ENCODE results near the gene ATP2B2.

The ATP2B2 gene

DNA sequence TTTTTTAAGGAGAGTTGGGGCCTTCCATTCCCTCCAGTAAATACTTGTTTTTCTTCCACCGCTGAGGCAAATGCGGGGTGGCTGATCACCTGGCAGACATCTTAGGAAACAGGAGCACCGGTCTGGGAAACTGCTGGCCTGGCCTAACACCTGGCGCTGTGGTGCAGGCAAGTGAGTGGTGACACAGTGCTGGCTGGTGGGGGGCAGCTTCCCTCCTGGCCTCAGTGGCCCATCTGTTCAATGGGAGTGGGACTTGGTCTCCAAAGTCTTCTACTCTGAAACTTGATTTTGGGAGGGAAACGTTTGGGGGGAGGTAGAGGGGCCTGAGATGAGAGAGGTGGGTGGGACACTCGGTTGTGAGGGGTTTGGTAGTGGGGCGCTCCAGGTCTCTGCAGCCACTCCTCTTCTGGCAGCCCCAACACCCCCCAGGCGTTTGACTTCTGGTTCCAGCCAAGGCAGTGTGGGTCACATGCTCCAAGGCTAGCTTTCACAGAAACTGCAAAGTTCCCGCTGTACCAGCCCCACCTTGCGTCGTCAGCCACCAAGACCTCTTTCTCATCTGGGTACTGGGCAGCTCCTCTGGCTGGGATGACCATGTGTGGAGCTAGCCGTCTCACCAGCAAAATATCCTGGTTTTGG lies 217.3 kb downstream of the ATP2B2 start:
- TF ChIP-seq, protein P1, sequence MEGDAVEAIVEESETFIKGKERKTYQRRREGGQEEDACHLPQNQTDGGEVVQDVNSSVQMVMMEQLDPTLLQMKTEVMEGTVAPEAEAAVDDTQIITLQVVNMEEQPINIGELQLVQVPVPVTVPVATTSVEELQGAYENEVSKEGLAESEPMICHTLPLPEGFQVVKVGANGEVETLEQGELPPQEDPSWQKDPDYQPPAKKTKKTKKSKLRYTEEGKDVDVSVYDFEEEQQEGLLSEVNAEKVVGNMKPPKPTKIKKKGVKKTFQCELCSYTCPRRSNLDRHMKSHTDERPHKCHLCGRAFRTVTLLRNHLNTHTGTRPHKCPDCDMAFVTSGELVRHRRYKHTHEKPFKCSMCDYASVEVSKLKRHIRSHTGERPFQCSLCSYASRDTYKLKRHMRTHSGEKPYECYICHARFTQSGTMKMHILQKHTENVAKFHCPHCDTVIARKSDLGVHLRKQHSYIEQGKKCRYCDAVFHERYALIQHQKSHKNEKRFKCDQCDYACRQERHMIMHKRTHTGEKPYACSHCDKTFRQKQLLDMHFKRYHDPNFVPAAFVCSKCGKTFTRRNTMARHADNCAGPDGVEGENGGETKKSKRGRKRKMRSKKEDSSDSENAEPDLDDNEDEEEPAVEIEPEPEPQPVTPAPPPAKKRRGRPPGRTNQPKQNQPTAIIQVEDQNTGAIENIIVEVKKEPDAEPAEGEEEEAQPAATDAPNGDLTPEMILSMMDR (conservative IDR thresholded peaks at IDR 0.05): no peak
- H3K27ac ChIP-seq: peak overlapping the region; percentile 99

DNA sequence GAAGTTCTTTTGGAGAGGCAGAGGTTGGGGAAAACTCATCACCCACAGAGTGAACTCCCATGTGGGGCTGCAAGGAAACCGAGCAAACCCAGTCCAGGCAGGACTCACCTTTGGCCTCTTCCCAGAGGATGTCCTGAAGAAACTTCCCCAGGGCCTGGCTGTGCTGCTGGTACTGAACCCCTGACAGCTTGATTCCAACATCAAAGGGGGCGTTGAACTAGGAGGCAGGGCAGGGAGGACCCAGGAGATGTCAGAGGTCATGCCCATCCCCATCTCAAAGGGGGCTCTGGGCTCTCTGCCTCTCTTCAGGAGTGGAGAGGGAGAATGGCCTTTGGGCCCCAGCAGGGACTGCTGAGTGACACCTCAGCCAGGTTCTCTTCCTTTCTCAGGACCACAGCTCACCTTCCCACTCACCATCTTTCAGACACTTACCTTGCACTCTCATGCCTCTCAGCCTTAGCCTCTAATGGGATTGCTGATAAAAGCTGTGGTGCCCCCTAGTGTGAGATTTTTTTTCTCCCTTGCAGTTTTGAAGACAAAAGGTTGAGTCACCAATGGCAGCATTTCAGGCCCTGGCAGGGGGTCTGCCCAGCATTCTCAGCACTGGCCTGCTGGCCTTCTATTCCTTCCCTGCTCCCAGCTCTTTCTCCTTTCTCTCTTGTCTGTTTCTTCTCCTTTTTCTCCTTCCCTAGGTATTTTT lies 218.6 kb downstream of the ATP2B2 start:
- H3K27ac ChIP-seq: peak overlapping the region; percentile 99
- TF ChIP-seq, protein P1 (conservative IDR thresholded peaks at IDR 0.05): peak; percentile 55

DNA sequence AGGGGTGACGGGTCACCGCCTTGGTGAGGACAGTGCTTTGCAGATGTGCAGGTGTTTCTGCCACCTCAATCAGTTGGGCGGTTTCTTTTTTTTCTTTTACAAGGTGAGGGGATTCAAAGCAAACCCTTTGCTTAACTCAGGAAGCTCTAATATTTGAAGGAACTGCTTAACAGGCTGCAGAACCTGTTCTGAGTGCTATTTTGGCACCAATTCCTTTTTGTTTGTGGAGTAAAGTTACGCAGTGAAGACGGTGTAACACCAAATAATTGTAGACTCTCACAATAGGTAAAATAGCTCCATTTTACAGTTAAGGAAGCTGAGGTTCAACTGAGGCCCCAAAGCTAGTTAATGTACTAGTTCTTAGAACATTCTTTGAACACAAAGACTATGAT lies 219.3 kb downstream of the ATP2B2 start:
- peak overlapping the region; percentile 99 for H3K27ac ChIP-seq
- TF ChIP-seq, protein P1 (conservative IDR thresholded peaks at IDR 0.05): no peak

DNA sequence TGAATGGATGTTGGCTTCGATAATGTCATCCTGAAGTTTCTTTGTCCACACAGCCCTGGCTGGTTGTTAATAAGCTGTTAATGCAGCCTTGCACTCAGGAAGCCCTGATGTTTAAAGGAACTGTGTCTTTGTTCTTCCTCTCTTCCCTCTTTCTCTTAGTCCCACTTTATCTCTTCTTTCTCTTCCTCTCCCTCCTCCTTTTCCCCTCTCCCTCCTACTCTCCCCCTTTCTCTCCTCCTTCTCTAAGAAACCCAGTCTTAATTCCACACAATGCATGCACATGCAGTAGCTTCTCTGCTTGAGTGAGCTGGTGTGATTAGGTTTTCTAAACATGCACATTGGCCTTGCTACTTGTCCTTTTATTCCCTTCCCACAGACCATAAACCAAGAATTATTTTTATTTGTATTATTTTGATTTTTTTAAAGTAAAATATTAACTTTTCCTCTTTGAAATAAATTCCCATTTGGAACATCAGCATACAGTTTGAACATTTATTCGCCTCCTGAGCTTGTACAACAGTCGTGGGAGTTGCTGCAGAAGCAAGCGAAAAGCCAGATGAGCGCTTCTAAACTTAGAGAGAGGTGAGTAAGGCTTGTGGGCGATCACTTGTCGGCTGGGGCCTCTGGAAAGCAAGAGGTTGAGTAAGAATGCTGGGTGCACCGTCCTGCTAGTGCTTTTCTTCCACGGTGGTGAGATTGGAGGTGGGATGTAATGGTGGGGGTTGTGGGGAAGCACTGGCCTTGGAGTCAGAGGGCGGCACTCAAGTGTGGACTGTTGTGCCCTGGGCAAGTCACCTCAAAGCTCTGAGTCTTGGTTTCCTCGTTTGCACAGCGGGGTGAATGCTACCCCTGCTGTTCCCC lies 219.9 kb downstream of the ATP2B2 start:
- TF ChIP-seq, protein P1 (conservative IDR thresholded peaks at IDR 0.05): no peak
- H3K27ac ChIP-seq: peak overlapping the region; percentile 99

DNA sequence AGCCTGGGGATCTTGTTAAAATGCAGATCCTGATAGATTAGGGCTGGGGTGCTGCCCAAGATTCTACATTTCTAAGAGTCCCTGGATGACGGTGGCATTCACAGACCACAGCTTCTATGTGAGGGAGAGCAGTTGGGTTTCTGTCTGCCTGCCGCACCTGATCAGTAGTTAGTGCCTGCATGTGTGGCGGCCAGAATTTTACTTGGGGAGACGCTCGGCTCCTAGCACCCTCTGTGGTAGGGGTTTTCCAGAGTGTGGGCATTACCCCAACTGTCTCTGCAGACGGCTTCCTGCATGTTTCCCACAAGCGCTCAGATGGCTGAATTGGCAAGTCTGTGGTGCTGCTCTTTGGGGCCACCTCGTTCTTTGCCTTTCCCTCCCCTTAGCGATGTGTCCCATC lies 220.9 kb downstream of the ATP2B2 start:
- peak overlapping the region; percentile 99 for H3K27ac ChIP-seq
- TF ChIP-seq, protein P1 (conservative IDR thresholded peaks at IDR 0.05): no peak

DNA sequence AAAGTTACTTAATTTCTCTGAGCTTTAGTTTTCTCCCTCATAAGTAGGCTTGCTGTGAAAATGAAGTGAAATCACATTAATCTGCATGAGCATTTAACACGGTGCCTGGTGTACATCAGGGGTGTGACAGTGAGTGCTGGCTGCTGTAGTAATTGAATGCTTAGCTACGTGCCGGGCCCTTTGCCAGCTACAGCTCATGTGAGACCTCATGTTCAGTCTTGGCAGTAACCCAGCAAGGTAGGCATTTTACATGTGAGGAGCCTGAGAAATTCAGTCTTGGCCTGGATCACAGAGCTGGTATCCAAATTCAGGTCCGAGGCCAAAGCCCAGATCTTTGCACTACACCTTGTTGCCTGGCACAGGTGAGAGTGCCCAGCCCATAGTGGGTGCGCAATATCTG lies 221.7 kb downstream of the ATP2B2 start:
- peak overlapping the region; percentile 99 for H3K27ac ChIP-seq
- TF ChIP-seq, protein P1 (conservative IDR thresholded peaks at IDR 0.05): no peak

DNA sequence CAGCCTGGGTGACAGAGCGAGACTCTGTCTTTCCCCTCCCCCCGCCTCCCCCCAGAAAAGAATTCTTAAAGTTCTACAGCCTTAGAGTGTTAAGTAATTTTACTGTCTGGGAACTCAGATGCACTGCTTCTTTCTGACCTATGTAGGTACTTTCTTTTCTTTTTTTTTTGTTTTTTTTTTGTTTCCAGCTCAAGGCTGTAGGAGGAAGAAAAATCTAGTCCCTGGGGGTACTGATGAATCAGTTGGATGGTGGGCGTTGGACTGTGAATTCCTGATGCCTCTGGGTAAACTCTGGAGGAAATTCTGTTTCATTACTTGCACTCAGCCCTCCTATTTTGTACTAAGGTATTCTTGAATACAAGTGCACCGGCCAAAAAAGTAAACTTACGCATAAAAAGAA lies 223.4 kb downstream of the ATP2B2 start:
- peak overlapping the region; percentile 99 for H3K27ac ChIP-seq
- TF ChIP-seq, protein P1 (conservative IDR thresholded peaks at IDR 0.05): no peak
